ENCODE measurements around the gene SLC22A8.

GRCh38 chr11:63014408-63015055, 1.1 kb downstream of the SLC22A8 start:
- TF ChIP-seq POLR2A (IDR thresholded peaks at IDR 0.05) (no peak), CTCF (IDR thresholded peaks at IDR 0.05) (no peak), POLR2AphosphoS5 (IDR thresholded peaks at IDR 0.05) (no peak)

Measured in gastroesophageal sphincter (tissue), 3 donors.